ENCODE measurements around the gene SEC61B.

SEC61B gene

GRCh38 chr9:99238331-99238730 lies 16.2 kb downstream of the SEC61B start:
- no peak for DNase-seq

- no peak for DNase-seq
These were observed 17.4 kb downstream of the SEC61B start for GRCh38 chr9:99239341-99240060.

GRCh38 chr9:99241106-99241505 lies 19.0 kb downstream of the SEC61B start:
- DNase-seq = no peak

- DNase-seq = no peak
These were observed 22.5 kb downstream of the SEC61B start for GRCh38 chr9:99244344-99245260.

- no peak for DNase-seq
These were observed 27.5 kb downstream of the SEC61B start for GRCh38 chr9:99249619-99250018.

GRCh38 chr9:99251157-99251556 lies 29.1 kb downstream of the SEC61B start:
- no peak for DNase-seq

- DNase-seq = no peak
These were observed 31.1 kb downstream of the SEC61B start for GRCh38 chr9:99253134-99253533.

GRCh38 chr9:99253772-99254431 lies 31.8 kb downstream of the SEC61B start:
- no peak for DNase-seq

GRCh38 chr9:99255651-99256050 lies 33.6 kb downstream of the SEC61B start:
- DNase-seq = no peak

- no peak for DNase-seq
These were observed 35.8 kb downstream of the SEC61B start for GRCh38 chr9:99257723-99258389.

GRCh38 chr9:99259231-99259918 lies 37.3 kb downstream of the SEC61B start:
- DNase-seq = no peak

- DNase-seq = no peak
These were observed 39.8 kb downstream of the SEC61B start for GRCh38 chr9:99261923-99262322.

- no peak for DNase-seq
These were observed 40.9 kb downstream of the SEC61B start for GRCh38 chr9:99262949-99263418.

GRCh38 chr9:99264070-99264680 lies 42.1 kb downstream of the SEC61B start:
- no peak for DNase-seq

GRCh38 chr9:99265691-99266090 lies 43.6 kb downstream of the SEC61B start:
- DNase-seq = no peak

GRCh38 chr9:99266255-99267023 lies 44.4 kb downstream of the SEC61B start:
- peak; percentile 26 for DNase-seq

GRCh38 chr9:99269416-99269815 lies 47.3 kb downstream of the SEC61B start:
- no peak for DNase-seq

GRCh38 chr9:99270491-99270890 lies 48.4 kb downstream of the SEC61B start:
- no peak for DNase-seq

- DNase-seq = no peak
These were observed 50.8 kb downstream of the SEC61B start for GRCh38 chr9:99272836-99273235.

- DNase-seq = no peak
These were observed 51.9 kb downstream of the SEC61B start for GRCh38 chr9:99274016-99274415.

- DNase-seq = no peak
These were observed 52.4 kb downstream of the SEC61B start for GRCh38 chr9:99274495-99274894.
